Upper lobe of left lung (tissue), 4 donors: ENCODE data around the gene SELENOH.

Experiments
- POLR2A ChIP-seq, 4 donors: fragments of 450-650 bp; IDR thresholded peaks; one replicate each; pipeline ENCODE4 v1.5.1; 2016 to 2017; ENCODE audit warnings: antibody characterized with exemption in 4 of 4, mild to moderate bottlenecking in 2 of 4
- POLR2AphosphoS5 ChIP-seq, 2 donors: sonication (generic); formaldehyde crosslinking; IDR thresholded peaks; one replicate each; pipeline ENCODE4 v1.5.1; 2017; ENCODE audit warnings: antibody characterized with exemption in 2 of 2
- TF ChIP-seq, protein P1 (sequence below), 6 experiments: fragments of 450-650 bp in 4 of 6; fragments of 200-600 bp in 2 of 6; sonication (generic) in 2 of 6; IDR thresholded peaks; one replicate each; pipeline ENCODE4 v1.5.1; 2016 to 2019; ENCODE audit warnings: antibody characterized with exemption in 6 of 6

DNA sequence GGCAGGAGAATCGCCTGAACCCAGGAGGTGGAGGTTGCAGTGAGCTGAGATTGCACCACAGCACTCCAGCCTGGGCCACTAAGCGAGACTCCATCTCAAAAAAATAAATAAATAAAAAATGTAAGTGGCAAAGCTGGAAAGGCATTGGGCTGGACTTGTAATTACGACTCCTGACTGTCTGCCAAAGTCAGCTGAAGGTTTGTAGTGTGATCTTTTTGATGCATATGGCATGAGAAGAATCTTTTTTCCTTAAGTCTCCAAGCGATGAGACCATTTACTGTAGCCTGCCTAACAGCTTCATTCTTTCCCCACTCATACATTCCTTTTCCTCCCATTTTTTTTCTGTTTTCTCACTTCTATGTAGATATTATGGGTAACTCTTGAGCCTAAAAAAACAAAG, 45.1 kb downstream of the SELENOH start:
- TF ChIP-seq POLR2AphosphoS5 (IDR thresholded peaks at IDR 0.05) (no peak), POLR2A (IDR thresholded peaks at IDR 0.05) (no peak)
- TF ChIP-seq, protein P1, sequence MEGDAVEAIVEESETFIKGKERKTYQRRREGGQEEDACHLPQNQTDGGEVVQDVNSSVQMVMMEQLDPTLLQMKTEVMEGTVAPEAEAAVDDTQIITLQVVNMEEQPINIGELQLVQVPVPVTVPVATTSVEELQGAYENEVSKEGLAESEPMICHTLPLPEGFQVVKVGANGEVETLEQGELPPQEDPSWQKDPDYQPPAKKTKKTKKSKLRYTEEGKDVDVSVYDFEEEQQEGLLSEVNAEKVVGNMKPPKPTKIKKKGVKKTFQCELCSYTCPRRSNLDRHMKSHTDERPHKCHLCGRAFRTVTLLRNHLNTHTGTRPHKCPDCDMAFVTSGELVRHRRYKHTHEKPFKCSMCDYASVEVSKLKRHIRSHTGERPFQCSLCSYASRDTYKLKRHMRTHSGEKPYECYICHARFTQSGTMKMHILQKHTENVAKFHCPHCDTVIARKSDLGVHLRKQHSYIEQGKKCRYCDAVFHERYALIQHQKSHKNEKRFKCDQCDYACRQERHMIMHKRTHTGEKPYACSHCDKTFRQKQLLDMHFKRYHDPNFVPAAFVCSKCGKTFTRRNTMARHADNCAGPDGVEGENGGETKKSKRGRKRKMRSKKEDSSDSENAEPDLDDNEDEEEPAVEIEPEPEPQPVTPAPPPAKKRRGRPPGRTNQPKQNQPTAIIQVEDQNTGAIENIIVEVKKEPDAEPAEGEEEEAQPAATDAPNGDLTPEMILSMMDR (IDR thresholded peaks at IDR 0.05), result no peak
